Hematopoietic multipotent progenitor cell treated with erythropoietin and hydrocortisone succinate and interleukin-3 and kit ligand, for 8 days (in vitro differentiated cells): Measurements from ENCODE around the gene MTMR12.
"Not testable (repeated sequence)": the region's sequence is repeated elsewhere in the genome, so short reads cannot be mapped to it uniquely, and the experiment has no call there.

ENCODE experiments used
- DNase-seq: peaks from one replicate; pipeline ENCODE4 v3.0.0-alpha.2; 2015

MTMR12 gene

GRCh38 chr5:32295966-32296772, 16.6 kb downstream of the MTMR12 start:
- not testable (repeated sequence) for DNase-seq

GRCh38 chr5:32291591-32291990, 21.1 kb downstream of the MTMR12 start:
- no peak for DNase-seq

DNA sequence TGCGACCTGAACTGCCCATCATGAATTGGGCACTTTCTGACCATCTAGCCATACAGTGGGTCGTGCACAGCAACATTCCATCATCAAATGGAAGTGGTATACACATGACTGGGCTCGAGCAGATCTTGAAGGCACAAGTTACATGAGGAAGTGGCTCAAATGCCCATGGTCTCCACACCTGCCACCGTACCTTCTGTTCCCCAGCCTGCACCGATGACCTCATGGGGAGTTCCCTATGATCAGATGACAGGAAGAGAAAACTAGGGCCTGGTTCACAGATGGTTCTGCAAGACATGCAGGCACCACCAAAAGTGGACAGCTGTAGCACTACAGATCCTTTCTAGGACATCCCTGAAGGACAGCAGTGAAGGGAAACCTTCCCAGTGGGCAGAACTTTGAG, 21.8 kb downstream of the MTMR12 start:
- no peak for DNase-seq

DNA sequence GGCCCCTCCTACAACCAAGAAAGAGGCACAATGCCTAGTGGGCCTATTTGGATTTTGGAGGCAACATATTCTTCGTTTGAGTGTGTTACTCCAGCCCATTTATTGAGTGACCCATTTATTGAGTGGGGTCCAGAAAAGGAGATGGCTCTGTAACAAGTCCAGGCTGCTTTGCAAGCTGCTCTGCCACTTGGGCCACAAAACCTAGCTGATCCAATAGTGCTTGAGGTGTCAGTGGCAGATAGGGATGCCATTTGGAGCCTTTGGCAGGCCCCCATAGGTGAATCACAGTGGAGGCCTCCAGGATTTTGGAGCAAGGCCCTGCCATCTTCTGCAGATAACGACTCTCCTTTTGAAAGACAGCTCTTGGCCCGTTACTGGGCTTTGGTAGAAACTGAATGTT, 22.2 kb downstream of the MTMR12 start:
- not testable (repeated sequence) for DNase-seq

DNA sequence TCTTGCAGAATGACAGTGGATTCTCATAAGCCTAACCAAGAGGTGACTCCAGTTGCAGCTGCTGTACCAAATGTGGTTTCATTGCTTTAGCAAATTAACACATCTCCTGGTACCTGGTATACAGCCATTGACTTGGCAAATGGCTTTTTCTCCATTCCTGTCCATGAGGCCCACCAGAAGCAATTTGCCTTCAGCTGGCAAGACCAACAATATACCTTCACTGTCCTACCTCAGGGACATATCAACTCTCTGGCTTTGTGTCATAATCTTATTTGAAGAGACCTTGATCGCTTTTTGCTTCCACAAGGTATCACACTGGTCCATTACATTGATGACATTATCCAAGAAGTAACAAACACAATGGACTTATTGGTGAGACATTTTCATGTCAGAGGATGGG, 22.8 kb downstream of the MTMR12 start:
- DNase-seq, result not testable (repeated sequence)

DNA sequence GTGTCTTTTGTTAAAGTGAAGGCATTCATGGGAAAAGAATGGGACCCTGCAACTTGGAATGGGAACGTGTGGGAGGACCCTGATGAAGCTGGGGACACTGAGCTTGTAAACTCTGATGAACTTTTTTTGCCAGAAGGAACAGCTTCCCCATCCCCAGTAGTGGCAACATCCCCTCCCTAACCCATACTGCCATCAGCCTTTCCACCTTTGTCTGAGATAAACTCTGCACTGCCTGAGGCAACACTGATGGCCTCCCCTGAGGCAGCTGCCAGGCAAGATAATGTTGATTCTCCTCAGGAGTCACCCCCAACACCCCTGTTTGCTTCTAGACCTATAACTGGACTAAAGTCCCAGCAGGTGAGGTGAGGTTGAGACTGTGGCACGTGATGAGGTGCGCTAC, 24.6 kb downstream of the MTMR12 start:
- peak; percentile 73 for DNase-seq

DNA sequence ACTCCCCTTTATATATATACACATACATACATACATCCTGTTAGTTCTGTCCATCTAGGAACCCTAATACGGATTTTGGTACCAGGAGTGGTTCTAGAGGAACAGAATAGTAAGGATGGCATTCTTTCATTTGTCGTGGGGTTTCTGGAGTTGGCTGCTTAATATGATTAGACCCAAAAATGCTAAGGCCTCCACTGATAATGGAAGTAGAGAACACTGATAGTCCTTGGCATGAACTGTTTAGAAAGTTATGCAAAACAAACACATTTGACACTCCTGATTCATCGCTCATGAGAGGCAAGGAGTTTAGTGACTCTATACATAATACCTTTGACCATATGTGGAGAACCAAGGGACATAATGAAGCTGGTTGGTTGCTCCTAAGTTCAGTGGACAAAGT, 25.2 kb downstream of the MTMR12 start:
- DNase-seq, result peak; percentile 63

- peak; percentile 95 for DNase-seq
These were observed 27.1 kb downstream of the MTMR12 start for GRCh38 chr5:32285510-32286138.

GRCh38 chr5:32283539-32284377, 29.0 kb downstream of the MTMR12 start:
- DNase-seq, result no peak

DNA sequence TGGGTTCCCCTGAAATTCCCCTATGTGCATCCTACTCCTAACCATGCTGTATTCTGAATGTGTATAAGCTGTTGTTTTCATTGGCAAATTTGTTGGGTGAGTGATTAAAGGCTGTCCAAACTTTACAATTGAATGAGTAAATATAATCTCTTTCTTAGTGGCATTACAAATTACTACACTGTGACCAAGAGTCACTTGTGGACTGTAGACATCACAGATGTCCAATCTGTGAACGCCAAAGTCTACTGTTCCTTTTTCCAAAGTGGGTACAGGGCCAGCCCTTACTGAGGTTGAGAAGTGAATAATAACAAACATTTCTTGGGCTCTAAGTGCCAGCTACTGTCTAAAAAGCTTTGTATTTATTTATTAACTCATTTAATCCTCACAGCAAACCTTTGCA, 29.7 kb downstream of the MTMR12 start:
- no peak for DNase-seq

DNA sequence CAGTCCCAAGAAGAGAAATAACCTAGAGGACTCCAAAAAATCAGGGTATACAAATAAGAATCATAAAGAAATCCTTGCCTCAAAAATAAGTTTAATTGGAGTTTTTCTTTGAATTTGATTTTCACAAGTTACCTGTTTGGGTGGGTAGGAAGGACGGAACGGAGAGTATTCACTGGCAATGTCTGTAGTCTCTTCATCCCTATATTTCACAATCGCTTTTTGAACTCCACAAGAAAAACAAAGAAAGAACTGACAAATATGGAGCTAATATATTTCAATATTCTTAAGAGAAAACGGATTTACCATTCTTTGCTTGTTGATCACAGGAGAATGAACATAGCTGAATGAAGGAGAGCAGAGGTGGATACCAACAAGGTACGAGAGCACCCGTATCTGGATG, 30.1 kb downstream of the MTMR12 start:
- no peak for DNase-seq

DNA sequence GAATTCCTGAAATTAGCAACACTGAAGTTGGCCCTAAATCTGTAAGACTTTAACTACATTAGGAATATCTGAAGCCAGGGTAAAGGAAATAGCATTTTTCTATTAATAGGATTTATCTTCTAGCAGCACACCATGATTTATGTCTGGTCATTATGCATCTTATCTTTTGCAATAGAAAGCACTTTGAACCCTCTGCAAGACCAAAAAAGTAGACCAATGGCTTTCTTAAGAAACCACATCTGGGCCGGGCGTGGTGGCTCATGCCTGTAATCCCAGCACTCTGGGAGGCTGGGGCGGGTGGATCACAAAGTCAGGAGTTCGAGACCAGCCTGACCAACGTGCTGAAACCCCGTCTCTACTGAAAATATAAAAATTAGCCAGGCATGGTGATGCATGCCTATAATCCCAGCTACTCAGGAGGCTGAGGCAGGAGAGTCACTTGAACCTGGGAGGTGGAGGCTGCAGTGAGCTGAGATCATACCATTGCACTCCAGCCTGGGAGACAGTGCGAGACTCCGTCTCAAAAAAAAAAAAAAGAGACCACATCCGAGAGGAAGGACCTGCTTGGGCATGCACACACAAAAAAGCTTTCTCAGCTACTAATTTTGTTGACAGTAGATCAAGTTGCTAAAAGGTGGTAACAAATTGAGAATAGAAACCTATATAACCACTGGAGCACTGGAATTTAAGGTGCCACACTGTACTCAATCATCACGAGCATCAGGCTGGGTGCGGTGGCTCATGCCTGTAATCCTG, 31.2 kb downstream of the MTMR12 start:
- peak; percentile 67 for DNase-seq

GRCh38 chr5:32280656-32281081, 32.1 kb downstream of the MTMR12 start:
- DNase-seq, result no peak

GRCh38 chr5:32279786-32280185, 33.0 kb downstream of the MTMR12 start:
- DNase-seq, result no peak

DNA sequence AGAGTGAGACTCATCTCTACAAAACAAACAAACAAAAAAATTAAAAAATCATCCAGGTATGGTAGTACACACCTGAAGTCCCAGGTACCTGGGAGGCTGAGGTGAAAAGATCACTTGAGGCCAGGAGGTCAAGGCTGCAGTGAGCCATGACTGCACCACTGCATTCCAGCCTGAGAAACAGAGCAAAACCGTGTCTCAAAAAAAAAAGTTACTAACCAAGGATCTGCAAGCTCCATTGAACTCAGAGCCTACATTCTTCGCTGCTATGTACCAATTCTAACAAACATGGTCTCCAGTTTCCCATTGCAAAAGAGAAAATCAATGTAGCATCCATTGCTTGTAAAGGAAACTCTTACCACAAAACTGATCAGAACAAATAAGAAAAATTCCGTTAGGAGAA, 33.5 kb downstream of the MTMR12 start:
- no peak for DNase-seq

DNA sequence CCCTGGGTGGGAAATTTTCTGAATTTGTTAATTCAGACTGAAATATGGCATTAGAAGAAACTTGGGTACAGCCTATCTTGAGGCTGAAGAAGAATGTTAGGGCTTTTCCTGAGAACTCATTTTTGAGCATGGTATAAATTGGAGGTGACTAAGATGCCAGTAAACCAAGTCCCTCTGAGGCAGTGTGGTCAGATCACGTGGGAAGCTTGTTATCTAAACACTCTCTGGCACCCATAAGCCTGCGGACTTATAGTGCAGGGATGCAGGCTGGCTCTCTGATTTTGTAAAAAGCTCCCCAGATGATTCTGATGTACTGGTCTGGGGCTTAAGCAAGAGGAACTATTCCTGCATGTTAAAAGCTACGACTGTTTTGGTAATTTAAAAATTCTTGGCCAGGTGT, 34.3 kb downstream of the MTMR12 start:
- DNase-seq, result peak; percentile 84

DNA sequence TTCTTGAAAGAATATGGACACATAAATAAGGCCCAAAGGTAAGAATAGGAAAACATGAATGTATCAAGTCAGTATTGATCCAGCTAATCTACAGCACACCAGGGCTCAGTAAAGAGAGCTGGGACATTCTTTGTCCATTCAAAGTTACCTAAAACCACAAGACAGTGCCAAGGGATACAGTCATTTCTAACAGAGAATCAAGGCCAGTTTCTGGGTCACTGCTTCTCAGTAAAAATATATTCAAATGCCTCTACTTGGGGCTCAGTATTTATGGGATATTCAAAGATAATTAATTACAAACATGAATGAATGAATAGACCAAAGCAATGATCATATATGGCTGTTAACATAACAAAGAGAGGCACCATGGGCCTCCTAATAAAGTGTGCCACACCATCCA, 34.9 kb downstream of the MTMR12 start:
- DNase-seq, result no peak

DNA sequence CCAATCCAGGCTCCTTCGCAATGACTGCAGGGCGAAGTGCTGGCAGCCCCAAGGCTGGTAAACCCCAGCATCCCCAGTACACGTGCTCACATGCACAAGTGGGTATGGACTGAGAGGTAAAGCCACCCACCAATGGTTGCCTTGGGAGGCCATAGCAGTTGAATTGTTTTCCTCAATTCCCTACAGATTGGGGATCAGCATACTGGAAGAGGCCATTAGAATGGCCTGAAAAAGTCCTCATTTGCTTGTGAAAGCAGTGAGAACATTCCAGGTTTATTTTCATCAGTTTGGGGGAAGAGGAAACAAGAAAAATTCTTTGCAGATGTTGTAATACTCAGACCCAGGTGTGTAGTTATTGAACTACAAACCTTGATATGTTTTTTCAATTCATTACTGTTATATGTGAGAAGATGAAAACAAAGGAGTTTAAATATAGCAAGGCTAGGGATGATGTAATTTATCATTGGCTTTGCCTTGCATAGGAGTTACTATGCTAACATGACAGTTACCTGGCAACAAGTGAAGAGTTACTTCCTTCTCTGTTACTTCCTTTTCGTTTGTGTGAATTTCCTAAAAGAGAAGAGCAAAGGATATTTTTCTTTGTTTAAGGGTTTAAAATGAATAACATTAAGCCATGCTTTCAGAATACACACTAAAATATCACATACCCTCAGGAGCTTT, 36.4 kb downstream of the MTMR12 start:
- DNase-seq, result no peak

DNA sequence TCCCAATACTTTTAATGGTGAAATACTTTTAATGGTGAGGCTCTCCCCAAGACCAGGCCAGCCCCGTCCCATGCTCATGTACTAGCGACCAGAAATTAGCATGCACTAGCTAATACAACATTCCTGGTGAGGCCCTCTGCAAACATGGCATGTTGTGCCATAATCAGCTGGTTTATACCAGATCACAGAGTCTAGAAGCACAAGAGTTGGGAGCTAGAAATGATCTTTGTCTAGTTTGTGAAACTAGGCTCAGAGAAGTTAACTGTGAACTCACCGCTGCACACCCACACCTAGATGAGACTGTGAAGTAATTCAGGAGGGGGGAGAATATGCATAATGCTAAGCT, 37.4 kb downstream of the MTMR12 start:
- no peak for DNase-seq

DNA sequence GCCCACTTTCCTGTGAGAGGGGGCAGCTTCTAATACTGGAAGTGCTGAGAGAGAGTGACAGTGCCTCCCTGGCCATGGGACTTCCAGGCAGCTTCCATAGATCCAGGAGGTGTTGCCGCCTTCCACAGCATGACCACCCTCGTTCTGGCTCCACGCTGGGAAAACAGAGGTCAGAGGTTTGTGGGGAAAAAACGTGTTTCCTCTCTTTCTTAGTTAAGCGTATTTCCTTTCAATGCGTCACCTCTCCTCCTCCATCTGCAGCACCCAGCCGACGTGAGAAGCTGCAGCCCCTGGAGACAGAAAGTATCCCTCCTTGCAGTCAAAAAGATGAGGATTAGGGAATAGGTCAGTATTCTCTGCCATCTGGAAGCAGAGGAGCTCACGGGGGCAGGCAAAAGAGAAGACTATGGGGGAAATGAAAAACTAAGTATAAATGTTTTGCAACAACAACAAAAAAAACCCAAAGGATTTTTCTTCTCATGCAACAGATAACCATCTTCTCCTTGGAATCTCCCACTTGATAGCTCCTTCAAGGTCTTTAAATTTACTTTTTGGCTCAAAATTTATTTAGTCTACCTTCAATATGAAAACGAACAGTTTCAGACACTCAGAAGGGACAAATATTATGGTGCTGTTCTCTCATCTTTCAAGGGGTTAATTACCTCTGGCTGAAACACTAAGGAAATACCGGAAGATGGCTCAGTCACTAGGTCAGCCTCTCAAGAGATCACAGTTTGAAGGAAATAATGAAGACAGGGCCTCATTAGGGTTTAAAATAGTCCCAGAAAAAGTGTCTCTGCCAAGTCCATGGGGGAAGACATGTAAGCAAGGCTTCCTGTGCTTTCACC, 38.0 kb downstream of the MTMR12 start:
- no peak for DNase-seq

- no peak for DNase-seq
These were observed 38.9 kb downstream of the MTMR12 start for GRCh38 chr5:32273821-32274220.
